HUES64 (cell line): ENCODE measurements around the gene LUC7L.
"Not testable (repeated sequence)": the region's sequence is repeated elsewhere in the genome, so short reads cannot be mapped to it uniquely, and the experiment has no call there.

Source experiments
- H3K27ac ChIP-seq: 2 replicates; pipeline ENCODE4 v1.7.0; 2013; ENCODE audit warnings: low read depth, low read length, inconsistent platforms
- H3K27me3 ChIP-seq: 2 replicates; pipeline ENCODE4 v1.6.1; 2013; ENCODE audit warnings: mild to moderate bottlenecking, low read length; ENCODE audit not compliant: insufficient read depth
- H3K36me3 ChIP-seq: 2 replicates; pipeline ENCODE4 v1.6.1; 2013; ENCODE audit warnings: mild to moderate bottlenecking, low read length; ENCODE audit not compliant: insufficient read depth
- H3K4me1 ChIP-seq: 2 replicates; pipeline ENCODE4 v1.6.1; 2013; ENCODE audit warnings: mild to moderate bottlenecking, low read length, moderate library complexity; ENCODE audit not compliant: insufficient read depth
- H3K4me3 ChIP-seq: 2 replicates; pipeline ENCODE4 v1.5.1; 2013; ENCODE audit warnings: mild to moderate bottlenecking, low read length, moderate library complexity
- H3K9ac ChIP-seq: 2 replicates; pipeline ENCODE4 v1.6.1; 2013; ENCODE audit warnings: mild to moderate bottlenecking, low read depth, low read length
- H3K9me3 ChIP-seq: 2 replicates; pipeline ENCODE4 v1.6.1; 2013; ENCODE audit warnings: low read depth, low read length; ENCODE audit not compliant: insufficient read depth
- WGBS: fragments of 150-250, 120-280 bp; methylation state at CpG from one replicate; pipeline ENCODE4 v1.1.7; 2013; ENCODE audit warnings: missing lambda C conversion rate; 5-methylcytosine and 5-hydroxymethylcytosine counted together

Gene LUC7L

GRCh38 chr16:177394-177822 is 51.8 kb downstream of the LUC7L start:
- Histone ChIP-seq H3K36me3 (no peaks in the 10 kb centered on the region), H3K9ac (no peak overlapping the region), H3K27me3 (peaks cover 77% of the 10 kb centered on the region), H3K4me3 (no peak overlapping the region), H3K4me1 (no peaks in the 10 kb centered on the region), H3K9me3 (no peaks in the 10 kb centered on the region), H3K27ac (no peak overlapping the region)
- 17% methylated on average over 13 of the region's 13 CpGs for WGBS

GRCh38 chr16:176477-177382 is 52.5 kb downstream of the LUC7L start, which contains the start of gene HBA1:
Gene HBA1, plus strand, starts transcription at chr16:176680. Its CDS starts 37 bp downstream, at chr16:176717.
- H3K4me3 ChIP-seq, H3K9ac ChIP-seq, H3K27ac ChIP-seq, H3K4me1 ChIP-seq, H3K9me3 ChIP-seq, H3K36me3 ChIP-seq: not testable (repeated sequence)
- WGBS: 9% methylated on average over 38 of the region's 88 CpGs
- H3K27me3 ChIP-seq: peaks cover 82% of the 10 kb centered on the region

GRCh38 chr16:176006-176405 is 53.2 kb downstream of the LUC7L start:
- not testable (repeated sequence) for H3K27ac ChIP-seq, H3K9me3 ChIP-seq, H3K4me3 ChIP-seq, H3K36me3 ChIP-seq, H3K4me1 ChIP-seq, H3K9ac ChIP-seq
- peaks cover 86% of the 10 kb centered on the region for H3K27me3 ChIP-seq
- WGBS: 2% methylated on average over 13 of the region's 39 CpGs

GRCh38 chr16:175011-175949 is 54.0 kb downstream of the LUC7L start:
- H3K36me3 ChIP-seq: no peaks in the 10 kb centered on the region
- H3K4me3 ChIP-seq: no peak overlapping the region
- peaks cover 86% of the 10 kb centered on the region for H3K27me3 ChIP-seq
- H3K9me3 ChIP-seq: no peaks in the 10 kb centered on the region
- H3K4me1 ChIP-seq: peaks cover under 1% of the 10 kb centered on the region; the same call in 1 of the 2 replicates
- no peak overlapping the region for H3K9ac ChIP-seq
- 35% methylated on average over 7 of the region's 8 CpGs for WGBS
- H3K27ac ChIP-seq: no peak overlapping the region

- H3K27me3 ChIP-seq: peaks cover 85% of the 10 kb centered on the region
- not testable (repeated sequence) for H3K9ac ChIP-seq, H3K27ac ChIP-seq, H3K36me3 ChIP-seq, H3K9me3 ChIP-seq, H3K4me3 ChIP-seq, H3K4me1 ChIP-seq
- WGBS: 23% methylated on average over 6 of the region's 13 CpGs
Measured at GRCh38 chr16:173928-174769, 55.1 kb downstream of the LUC7L start.

GRCh38 chr16:173211-173854 is 55.9 kb downstream of the LUC7L start:
- not testable (repeated sequence) for H3K9me3 ChIP-seq, H3K4me3 ChIP-seq, H3K9ac ChIP-seq, H3K27ac ChIP-seq, H3K4me1 ChIP-seq, H3K36me3 ChIP-seq
- H3K27me3 ChIP-seq: peaks cover 85% of the 10 kb centered on the region
- WGBS: 10% methylated on average over 30 of the region's 44 CpGs

GRCh38 chr16:172374-172941 is 56.8 kb downstream of the LUC7L start, which contains the start of gene HBA2:
Gene HBA2, plus strand, starts transcription at chr16:172876. Its CDS starts 37 bp downstream, at chr16:172913.
- not testable (repeated sequence) for H3K9ac ChIP-seq, H3K4me3 ChIP-seq, H3K27ac ChIP-seq, H3K9me3 ChIP-seq, H3K4me1 ChIP-seq, H3K36me3 ChIP-seq
- peaks cover 85% of the 10 kb centered on the region for H3K27me3 ChIP-seq
- no CpG with 5 or more reads among the region's 74 CpGs for WGBS

- Histone ChIP-seq H3K9ac (no peak overlapping the region), H3K4me3 (no peak overlapping the region), H3K36me3 (no peaks in the 10 kb centered on the region), H3K9me3 (no peaks in the 10 kb centered on the region), H3K4me1 (peaks cover 13% of the 10 kb centered on the region), H3K27me3 (peaks cover 90% of the 10 kb centered on the region), H3K27ac (no peak overlapping the region)
- 85% methylated on average over 1 of the region's 1 CpG for WGBS
Measured at GRCh38 chr16:170788-171187, 58.5 kb downstream of the LUC7L start.

- not testable (repeated sequence) for H3K36me3 ChIP-seq, H3K9ac ChIP-seq, H3K9me3 ChIP-seq, H3K4me3 ChIP-seq, H3K27ac ChIP-seq
- WGBS: 0% methylated on average over 4 of the region's 5 CpGs
- peaks cover 90% of the 10 kb centered on the region for H3K27me3 ChIP-seq
- H3K4me1 ChIP-seq: peaks cover 17% of the 10 kb centered on the region
Measured at GRCh38 chr16:170088-170507, 59.2 kb downstream of the LUC7L start.

- no peak overlapping the region for H3K9ac ChIP-seq
- H3K27me3 ChIP-seq: peaks cover 82% of the 10 kb centered on the region
- no peaks in the 10 kb centered on the region for H3K9me3 ChIP-seq
- H3K4me3 ChIP-seq: no peak overlapping the region
- no peak overlapping the region for H3K27ac ChIP-seq
- 76% methylated on average over 3 of the region's 3 CpGs for WGBS
- H3K4me1 ChIP-seq: peaks cover 17% of the 10 kb centered on the region
- no peaks in the 10 kb centered on the region for H3K36me3 ChIP-seq
Measured at GRCh38 chr16:169014-169413, 60.2 kb downstream of the LUC7L start.
